Activated gamma-delta T cell (primary cell): Measurements from ENCODE around the gene HTATIP2.
"Not testable (repeated sequence)": the region's sequence is repeated elsewhere in the genome, so short reads cannot be mapped to it uniquely, and the experiment has no call there.

Experiments
- DNase-seq: peaks from one replicate; lab custom pipeline; 2025; lab: John Stamatoyannopoulos, UW

HTATIP2 gene

GRCh38 chr11:20372081-20372626, 8.6 kb downstream of the HTATIP2 start:
- DNase-seq, result no peak

GRCh38 chr11:20373147-20373546, 9.6 kb downstream of the HTATIP2 start:
- no peak for DNase-seq

- no peak for DNase-seq
These were observed 10.2 kb downstream of the HTATIP2 start for GRCh38 chr11:20373568-20374209.

GRCh38 chr11:20374741-20375300, 11.3 kb downstream of the HTATIP2 start:
- DNase-seq, result no peak

GRCh38 chr11:20376162-20376730, 12.7 kb downstream of the HTATIP2 start:
- DNase-seq, result no peak

GRCh38 chr11:20385996-20386395, 22.5 kb downstream of the HTATIP2 start:
- DNase-seq, result not testable (repeated sequence)

- DNase-seq, result peak; percentile 99
These were observed 24.0 kb downstream of the HTATIP2 start, which contains the start of gene PRMT3 for GRCh38 chr11:20387261-20388095. Gene PRMT3 (plus strand): TSS chr11:20387716. CDS start chr11:20387747, 31 bp downstream.

- no peak for DNase-seq
These were observed 24.9 kb downstream of the HTATIP2 start for GRCh38 chr11:20388096-20389055.

GRCh38 chr11:20397281-20397680, 33.8 kb downstream of the HTATIP2 start:
- no peak for DNase-seq

GRCh38 chr11:20399498-20399897, 36.0 kb downstream of the HTATIP2 start:
- DNase-seq, result no peak

GRCh38 chr11:20403059-20403458, 39.5 kb downstream of the HTATIP2 start:
- no peak for DNase-seq

- DNase-seq, result no peak
These were observed 43.0 kb downstream of the HTATIP2 start for GRCh38 chr11:20406484-20406883.

- DNase-seq, result no peak
These were observed 43.8 kb downstream of the HTATIP2 start for GRCh38 chr11:20407344-20407743.

GRCh38 chr11:20415432-20415831, 51.9 kb downstream of the HTATIP2 start:
- DNase-seq, result no peak

GRCh38 chr11:20417771-20418170, 54.3 kb downstream of the HTATIP2 start:
- no peak for DNase-seq

- DNase-seq, result no peak
These were observed 58.4 kb downstream of the HTATIP2 start for GRCh38 chr11:20421946-20422345.

GRCh38 chr11:20429216-20429615, 65.7 kb downstream of the HTATIP2 start:
- DNase-seq, result no peak
